IPS-20b (cell line): Measurements from ENCODE around the gene TTYH3.

Experiments used
- H3K27ac ChIP-seq: one replicate; pipeline ENCODE4 v1.5.1; 2013; ENCODE audit warnings: low read length
- H3K27me3 ChIP-seq: 2 replicates; pipeline ENCODE4 v1.6.1; 2013; ENCODE audit warnings: mild to moderate bottlenecking, low read length, inconsistent platforms; ENCODE audit not compliant: insufficient read depth
- H3K36me3 ChIP-seq: 2 replicates; pipeline ENCODE4 v1.6.1; 2013; ENCODE audit warnings: low read depth, mild to moderate bottlenecking, inconsistent platforms, low read length, moderate library complexity; ENCODE audit not compliant: insufficient read depth
- H3K4me1 ChIP-seq: 2 replicates; pipeline ENCODE4 v1.6.1; 2013; ENCODE audit warnings: mild to moderate bottlenecking, control low read depth, inconsistent platforms, low read length, moderate library complexity; ENCODE audit not compliant: insufficient read depth
- H3K4me3 ChIP-seq: 2 replicates; pipeline ENCODE4 v1.5.1; 2013; ENCODE audit warnings: mild to moderate bottlenecking, low read length, inconsistent platforms
- H3K9ac ChIP-seq: 2 replicates; pipeline ENCODE4 v1.6.1; 2013; ENCODE audit warnings: low read depth, mild to moderate bottlenecking, inconsistent platforms, low read length, moderate library complexity
- H3K9me3 ChIP-seq: 2 replicates; pipeline ENCODE4 v1.6.1; 2013; ENCODE audit warnings: mild to moderate bottlenecking, low read depth, low read length, inconsistent platforms; ENCODE audit not compliant: insufficient read depth

The TTYH3 gene

GRCh38 chr7:2611922-2612321 lies 19.9 kb upstream of the TTYH3 start:
- H3K9me3 ChIP-seq, result no peaks in the 10 kb centered on the region
- no peak overlapping the region for H3K9ac ChIP-seq
- H3K27me3 ChIP-seq, result no peaks in the 10 kb centered on the region
- peaks cover 3% of the 10 kb centered on the region; the same call in 1 of the 2 replicates for H3K4me1 ChIP-seq
- H3K4me3 ChIP-seq, result no peak overlapping the region
- no peak overlapping the region for H3K27ac ChIP-seq
- H3K36me3 ChIP-seq, result no peaks in the 10 kb centered on the region

GRCh38 chr7:2612445-2613097 lies 19.2 kb upstream of the TTYH3 start:
- no peak overlapping the region for H3K27ac ChIP-seq
- no peak overlapping the region for H3K4me3 ChIP-seq
- H3K27me3 ChIP-seq, result no peaks in the 10 kb centered on the region
- H3K9me3 ChIP-seq, result no peaks in the 10 kb centered on the region
- H3K4me1 ChIP-seq, result peaks cover 5% of the 10 kb centered on the region; the same call in 1 of the 2 replicates
- H3K36me3 ChIP-seq, result no peaks in the 10 kb centered on the region
- H3K9ac ChIP-seq, result no peak overlapping the region

- Histone ChIP-seq H3K4me3 (no peak overlapping the region), H3K9ac (no peak overlapping the region), H3K36me3 (no peaks in the 10 kb centered on the region), H3K4me1 (peaks cover 5% of the 10 kb centered on the region; the same call in 1 of the 2 replicates), H3K27ac (no peak overlapping the region), H3K9me3 (no peaks in the 10 kb centered on the region), H3K27me3 (no peaks in the 10 kb centered on the region)
Observed at GRCh38 chr7:2613098-2613930, 18.5 kb upstream of the TTYH3 start.

GRCh38 chr7:2613931-2614600 lies 17.7 kb upstream of the TTYH3 start:
- H3K4me3 ChIP-seq, result no peak overlapping the region
- H3K4me1 ChIP-seq, result peaks cover 5% of the 10 kb centered on the region; the same call in 1 of the 2 replicates
- no peaks in the 10 kb centered on the region for H3K27me3 ChIP-seq
- H3K9me3 ChIP-seq, result no peaks in the 10 kb centered on the region
- no peaks in the 10 kb centered on the region for H3K36me3 ChIP-seq
- H3K27ac ChIP-seq, result no peak overlapping the region
- no peak overlapping the region for H3K9ac ChIP-seq

GRCh38 chr7:2614631-2615330 lies 17.0 kb upstream of the TTYH3 start:
- Histone ChIP-seq H3K4me1 (peaks cover 5% of the 10 kb centered on the region; the same call in 1 of the 2 replicates), H3K27me3 (no peaks in the 10 kb centered on the region), H3K9ac (no peak overlapping the region), H3K36me3 (no peaks in the 10 kb centered on the region), H3K27ac (no peak overlapping the region), H3K9me3 (no peaks in the 10 kb centered on the region), H3K4me3 (no peak overlapping the region)

- H3K4me1 ChIP-seq, result peaks cover 8% of the 10 kb centered on the region; the same call in 1 of the 2 replicates
Observed at GRCh38 chr7:2616387-2617324, 15.1 kb upstream of the TTYH3 start.

GRCh38 chr7:2617325-2617905 lies 14.4 kb upstream of the TTYH3 start:
- Histone ChIP-seq H3K9me3 (no peaks in the 10 kb centered on the region), H3K4me3 (no peak overlapping the region), H3K9ac (peak overlapping the region; percentile 25; the same call in 1 of the 2 replicates), H3K27me3 (no peaks in the 10 kb centered on the region), H3K27ac (no peak overlapping the region), H3K36me3 (no peaks in the 10 kb centered on the region), H3K4me1 (peaks cover 13% of the 10 kb centered on the region; the same call in 1 of the 2 replicates)

More at GRCh38 chr7:2616387-2617324, 15.1 kb upstream of the TTYH3 start:
- Histone ChIP-seq H3K4me3 (no peak overlapping the region), H3K27me3 (no peaks in the 10 kb centered on the region), H3K9ac (peak overlapping the region; percentile 8; the same call in 1 of the 2 replicates), H3K27ac (no peak overlapping the region), H3K9me3 (no peaks in the 10 kb centered on the region), H3K36me3 (no peaks in the 10 kb centered on the region)

- H3K9me3 ChIP-seq, result no peaks in the 10 kb centered on the region
- no peaks in the 10 kb centered on the region for H3K27me3 ChIP-seq
- H3K9ac ChIP-seq, result no peak overlapping the region
- no peak overlapping the region for H3K4me3 ChIP-seq
- peaks cover 16% of the 10 kb centered on the region; the same call in 1 of the 2 replicates for H3K4me1 ChIP-seq
- no peaks in the 10 kb centered on the region for H3K36me3 ChIP-seq
- no peak overlapping the region for H3K27ac ChIP-seq
Observed at GRCh38 chr7:2619116-2619515, 12.7 kb upstream of the TTYH3 start.

GRCh38 chr7:2621061-2621828 lies 10.5 kb upstream of the TTYH3 start:
- H3K36me3 ChIP-seq, result no peaks in the 10 kb centered on the region
- H3K9me3 ChIP-seq, result no peaks in the 10 kb centered on the region
- H3K4me3 ChIP-seq, result no peak overlapping the region
- H3K4me1 ChIP-seq, result peaks cover 16% of the 10 kb centered on the region; the same call in 1 of the 2 replicates
- no peaks in the 10 kb centered on the region for H3K27me3 ChIP-seq
- H3K9ac ChIP-seq, result peak overlapping the region; percentile 34; the same call in 1 of the 2 replicates
- H3K27ac ChIP-seq, result no peak overlapping the region
